A549 (cell line): ENCODE results near the gene ZMYND10. TPM values are rescaled to one million over a fixed set of nuclear protein-coding genes. Genes with fewer than 3 reads are reported as not detected.
A peak's percentile ranks its signal among the peaks of the same experiment; 100 is the strongest.

Experiments used
- ATAC-seq, 2 experiments: fragments of 200-7000 bp in 1 of 2; fragments of >200 bp in 1 of 2; cut with Nextera tagmentation in 1 of 2; cut with Tn5 transposase in 1 of 2; 3 replicates each; pipeline versions ENCODE4 v1.8.0 to v1.9.1; 2018 to 2020; ENCODE audit warnings: mild to moderate bottlenecking in 1 of 2, moderate library complexity in 1 of 2
- CTCF ChIA-PET: fragments of 300-600 bp; sonication (Branson Sonifier 250); formaldehyde crosslinking; extraction: SDS; loops from one replicate; lab custom pipeline; 2021; ENCODE audit warnings: antibody characterized with exemption, inconsistent platforms; lab: Yijun Ruan, JAX
- POLR2A ChIA-PET: fragments of 350-600 bp; formaldehyde crosslinking; extraction: SDS; loops from one replicate; lab custom pipeline; 2021; ENCODE audit warnings: antibody characterized with exemption, inconsistent platforms; lab: Yijun Ruan, JAX
- DNase-seq, 2 experiments: peaks; one replicate each; pipeline versions ENCODE4 v3.0.0 to v3.0.0-alpha.2; 2011 to 2016; ENCODE audit warnings: low read depth in 1 of 2, low spot score in 1 of 2
- FAIRE-seq: peaks from 2 replicates; lab custom pipeline; 2011; peaks lifted over from hg19 to GRCh38; lab: Jason Lieb, UNC
- H3K27ac ChIP-seq, 2 experiments: fragments of >200 bp; sonication (Bioruptor Twin); formaldehyde crosslinking; 3 replicates each; pipeline ENCODE4 v1.5.1; 2016 to 2017
- H3K4me1 ChIP-seq: fragments of >200 bp; sonication (Bioruptor Twin); formaldehyde crosslinking; 3 replicates; pipeline ENCODE4 v1.6.1; 2016
- H3K4me2 ChIP-seq: fragments of >200 bp; sonication (Bioruptor Twin); formaldehyde crosslinking; 3 replicates; pipeline ENCODE4 v1.6.1; 2016
- H3K4me3 ChIP-seq: fragments of >200 bp; sonication (Bioruptor Twin); formaldehyde crosslinking; 3 replicates; pipeline ENCODE4 v1.5.1; 2016
- H3K9me3 ChIP-seq: fragments of >200 bp; sonication (Bioruptor Twin); formaldehyde crosslinking; 3 replicates; pipeline ENCODE4 v1.6.1; 2016
- CHD4 ChIP-seq: fragments of 200-600 bp; sonication (generic); IDR thresholded peaks from 2 replicates; pipeline ENCODE4 v1.6.1; 2016; ENCODE audit warnings: antibody characterized with exemption, mild to moderate bottlenecking, borderline replicate concordance
- EHMT2 ChIP-seq: fragments of 200-600 bp; sonication (generic); IDR thresholded peaks from 2 replicates; pipeline ENCODE4 v1.6.1; 2016; ENCODE audit warnings: antibody characterized with exemption, low read depth, mild to moderate bottlenecking, moderate library complexity
- ESRRA ChIP-seq: fragments of 150-350 bp; IDR thresholded peaks from 2 replicates; pipeline ENCODE4 v1.6.1; 2014; ENCODE audit warnings: mild to moderate bottlenecking, low read length, borderline replicate concordance
- FOSL2 ChIP-seq, 2 experiments: fragments of 450-650 bp in 1 of 2; fragments of >200 bp in 1 of 2; sonication (Bioruptor Twin) in 1 of 2; formaldehyde crosslinking; IDR thresholded peaks; 2 replicates each; pipeline versions ENCODE4 v1.5.0 to v1.6.1; 2016 to 2020; ENCODE audit warnings: mild to moderate bottlenecking in 1 of 2, moderate library complexity in 1 of 2
- GATA3 ChIP-seq: IDR thresholded peaks from 2 replicates; pipeline ENCODE4 v1.6.1; 2012; ENCODE audit warnings: borderline replicate concordance
- HDAC2 ChIP-seq: fragments of 200-600 bp; sonication (generic); IDR thresholded peaks from 2 replicates; pipeline ENCODE4 v1.6.1; 2016
- HEYL ChIP-seq: fragments of 250-450 bp; sonication (Bioruptor Pico); IDR thresholded peaks from 2 replicates; pipeline ENCODE4 v1.8.0; 2021; ENCODE audit warnings: mild to moderate bottlenecking, moderate library complexity
- HOXB5 ChIP-seq: fragments of 250-450 bp; sonication (Bioruptor Pico); IDR thresholded peaks from 2 replicates; pipeline ENCODE4 v1.5.0; 2020; ENCODE audit warnings: mild to moderate bottlenecking, moderate library complexity
- JUN ChIP-seq, 2 experiments: fragments of >200 bp; sonication (Bioruptor Twin); formaldehyde crosslinking; IDR thresholded peaks; 2 replicates in 1 of 2; 3 replicates in 1 of 2; pipeline ENCODE4 v1.6.1; 2016 to 2017
- KDM1A ChIP-seq: fragments of 200-600 bp; sonication (generic); IDR thresholded peaks from 2 replicates; pipeline ENCODE4 v1.6.1; 2016; ENCODE audit warnings: low read depth, mild to moderate bottlenecking
- NR3C1 ChIP-seq: fragments of >200 bp; sonication (Bioruptor Twin); formaldehyde crosslinking; IDR thresholded peaks from 3 replicates; pipeline ENCODE4 v1.6.1; 2017
- PHF8 ChIP-seq: fragments of 200-600 bp; sonication (generic); IDR thresholded peaks from 2 replicates; pipeline ENCODE4 v1.6.1; 2016; ENCODE audit warnings: low read depth, mild to moderate bottlenecking, antibody characterized with exemption, moderate library complexity, borderline replicate concordance
- RARB ChIP-seq: fragments of 250-450 bp; sonication (Bioruptor Pico); IDR thresholded peaks from 2 replicates; pipeline ENCODE4 v1.8.0; 2021; ENCODE audit warnings: mild to moderate bottlenecking, moderate library complexity
- RFX5 ChIP-seq: fragments of 450-650 bp; IDR thresholded peaks from 2 replicates; pipeline ENCODE4 v1.7.1; 2014; ENCODE audit warnings: antibody characterized with exemption, mild to moderate bottlenecking, moderate library complexity
- RNF2 ChIP-seq: fragments of 200-600 bp; sonication (generic); IDR thresholded peaks from 2 replicates; pipeline ENCODE4 v1.6.1; 2016; ENCODE audit warnings: low read depth, mild to moderate bottlenecking, antibody characterized with exemption, moderate library complexity, borderline replicate concordance
- TFCP2L1 ChIP-seq: fragments of 250-450 bp; sonication (Bioruptor Pico); IDR thresholded peaks from 2 replicates; pipeline ENCODE4 v1.5.0; 2021; ENCODE audit warnings: mild to moderate bottlenecking
- ZC3H11A ChIP-seq: fragments of 450-650 bp; IDR thresholded peaks from 2 replicates; pipeline ENCODE4 v1.6.1; 2014; ENCODE audit warnings: antibody characterized with exemption, mild to moderate bottlenecking
- ZNF302 ChIP-seq: fragments of 250-450 bp; sonication (Bioruptor Pico); IDR thresholded peaks from 2 replicates; pipeline ENCODE4 v1.9.0; 2021; ENCODE audit warnings: inconsistent platforms, mild to moderate bottlenecking, moderate library complexity
- WGBS: methylation state at CpG from one replicate; pipeline ENCODE4 v1.1.6; 2017; ENCODE audit errors: missing lambda C conversion rate; 5-methylcytosine and 5-hydroxymethylcytosine counted together
- polyA plus RNA-seq, 4 experiments: library from polyadenylated mRNA; depleted of rRNA in 3 of 4; stranded (reverse); fragments of >200 nt; fragmentation: RNase III in 1 of 4; extraction: RNeasy Plus Mini Kit Qiagen cat#74134 plus additional on column Dnase treatment in 1 of 4; gene quantifications; 2 replicates in 3 of 4; 3 replicates in 1 of 4; pipeline ENCODE4 v1.2.3, GENCODE V29; 2011 to 2017
- TF ChIP-seq, protein P1 (sequence below): fragments of 150-350 bp; IDR thresholded peaks from 2 replicates; pipeline ENCODE4 v1.6.1; 2014; ENCODE audit warnings: low read depth, mild to moderate bottlenecking, low read length

Gene ZMYND10
- polyA plus RNA-seq, 2 of the 4 experiments (the other 2 are of a cell fraction), result 0.43 to 0.77 TPM

DNA sequence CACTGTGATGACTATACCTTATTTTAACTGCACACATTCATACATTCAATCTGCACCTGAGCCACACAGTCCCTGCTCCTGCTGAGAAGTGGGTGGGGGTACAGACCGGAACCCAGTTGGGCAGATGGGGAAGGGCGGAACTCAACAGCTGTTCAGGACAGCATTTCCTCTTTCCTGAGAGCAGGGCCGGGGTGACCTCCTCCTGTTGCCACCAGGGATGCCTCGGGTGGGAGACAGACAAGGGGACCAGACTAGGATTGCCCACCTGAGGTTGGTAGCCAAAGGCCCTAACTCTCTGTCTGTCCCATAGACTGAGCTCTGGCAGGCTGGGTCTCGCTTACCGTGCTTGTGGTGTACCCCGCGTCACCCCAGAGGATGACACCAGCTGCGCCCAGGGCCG is 26.9 kb downstream of the ZMYND10 start:
- CTCF ChIA-PET, result interaction anchor here (0.8 to 5.0 kb wide), 5 partner anchors 9 to 92 kb away, joined by 3 to 21 read pairs (median 5); partner anchors contain the start of genes HYAL3, IFRD2, NAA80 and TUSC2
- no peak for FAIRE-seq
- peaks cover 31% of the 10 kb centered on the region for H3K4me1 ChIP-seq

DNA sequence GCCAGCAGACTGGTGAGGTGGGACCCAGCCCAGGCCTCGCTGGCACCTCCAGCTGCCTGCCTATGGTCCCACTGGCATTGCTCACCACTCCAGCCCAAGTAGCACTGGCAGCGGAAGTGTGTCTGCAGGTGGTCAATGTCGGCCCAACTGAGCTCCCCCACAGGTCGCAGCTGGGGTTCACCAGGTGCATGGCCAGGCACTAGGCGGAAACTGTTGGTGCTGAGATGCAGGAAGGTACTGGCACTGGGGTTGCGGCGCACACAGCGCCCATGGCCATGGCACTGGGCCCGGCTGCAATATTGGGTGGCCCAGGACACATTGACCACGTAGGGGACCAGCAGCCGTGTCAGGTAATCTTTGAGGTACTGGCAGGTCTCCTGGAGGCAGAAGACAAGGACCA is 27.4 kb downstream of the ZMYND10 start:
- CTCF ChIA-PET, result interaction anchor here (0.8 to 5.0 kb wide), 5 partner anchors 10 to 92 kb away, joined by 3 to 21 read pairs (median 5); partner anchors contain the start of genes HYAL3, IFRD2, NAA80 and TUSC2
- no peak for DNase-seq

More for the DNA sequence above, 26.9 kb downstream of the ZMYND10 start:
- POLR2A ChIA-PET, result no interaction called here
- ATAC-seq, result no peak
- H3K4me3 ChIP-seq, result no peak overlapping the region
- TF ChIP-seq HEYL, result no peak
- no peak for TF ChIP-seq HDAC2
- no peak for TF ChIP-seq PHF8
- TF ChIP-seq GATA3, result no peak
- TF ChIP-seq, all 56 proteins: peak for 0
- DNase-seq, result no peak
- H3K4me2 ChIP-seq, result no peak overlapping the region
- H3K9me3 ChIP-seq, result no peaks in the 10 kb centered on the region
- no peak overlapping the region for H3K27ac ChIP-seq
- WGBS, result 97% methylated on average over 7 of the region's 10 CpGs

DNA sequence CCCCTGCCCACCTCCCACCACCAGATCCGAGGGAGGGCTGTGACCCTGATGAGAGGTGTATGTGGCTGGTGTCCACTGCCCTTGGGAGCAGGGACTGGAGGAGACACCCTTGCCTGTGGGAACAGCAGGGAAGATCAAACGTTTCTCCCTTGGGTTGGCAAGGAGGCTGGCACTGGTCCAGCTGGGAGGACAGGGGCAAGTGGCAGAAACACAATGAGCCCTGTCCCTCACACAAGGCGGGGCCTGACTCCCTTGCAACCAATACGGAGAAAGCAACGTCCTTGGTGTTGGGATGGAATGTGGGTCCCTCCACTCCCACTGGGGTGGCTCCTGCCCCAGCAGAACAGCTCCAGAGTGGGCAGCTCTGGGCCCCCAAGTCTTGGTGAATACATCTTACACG is 28.2 kb downstream of the ZMYND10 start:
- no peaks in the 10 kb centered on the region for H3K9me3 ChIP-seq
- H3K27ac ChIP-seq, result peak overlapping the region; percentile 39 to 78; a peak in 4 of 6 replicates
- peaks cover 31% of the 10 kb centered on the region for H3K4me1 ChIP-seq
- H3K4me2 ChIP-seq, result peak overlapping the region; percentile 66
- DNase-seq, result no peak
- TF ChIP-seq EHMT2 (no peak), RNF2 (no peak), RARB (CRISPR knock-in tag) (no peak), JUN (IDR thresholded peaks at IDR 0.05) (no peak), ZC3H11A (no peak), TFCP2L1 (CRISPR knock-in tag) (no peak), ZNF302 (no peak)
- ChIA-PET POLR2A (interaction anchor here (1.3 kb wide), 1 partner anchor 20 kb away, joined by 4 read pairs; no protein-coding TSS in a partner anchor), CTCF (interaction anchor here (2.3 kb wide), 1 partner anchor 11 kb away, joined by 8 read pairs; the partner anchor contains the start of gene TUSC2)
- 56% methylated on average over 5 of the region's 6 CpGs for WGBS
- no peak for FAIRE-seq
- ATAC-seq, result no peak
- H3K4me3 ChIP-seq, result no peak overlapping the region

More for the DNA sequence above, 27.4 kb downstream of the ZMYND10 start:
- no peak for FAIRE-seq
- Histone ChIP-seq H3K4me3 (no peak overlapping the region), H3K4me2 (no peak overlapping the region; the same call in 2 of the 3 replicates), H3K27ac (no peak overlapping the region; a peak in 1 of 6 replicates), H3K9me3 (no peaks in the 10 kb centered on the region), H3K4me1 (peaks cover 31% of the 10 kb centered on the region)
- ATAC-seq, result no peak
- POLR2A ChIA-PET, result no interaction called here
- TF ChIP-seq CHD4 (no peak), HEYL (no peak), NR3C1 (no peak), HOXB5 (CRISPR knock-in tag) (no peak), KDM1A (no peak), ESRRA (no peak), RARB (CRISPR knock-in tag) (no peak), RFX5 (no peak)
- WGBS, result 89% methylated on average over 5 of the region's 11 CpGs

DNA sequence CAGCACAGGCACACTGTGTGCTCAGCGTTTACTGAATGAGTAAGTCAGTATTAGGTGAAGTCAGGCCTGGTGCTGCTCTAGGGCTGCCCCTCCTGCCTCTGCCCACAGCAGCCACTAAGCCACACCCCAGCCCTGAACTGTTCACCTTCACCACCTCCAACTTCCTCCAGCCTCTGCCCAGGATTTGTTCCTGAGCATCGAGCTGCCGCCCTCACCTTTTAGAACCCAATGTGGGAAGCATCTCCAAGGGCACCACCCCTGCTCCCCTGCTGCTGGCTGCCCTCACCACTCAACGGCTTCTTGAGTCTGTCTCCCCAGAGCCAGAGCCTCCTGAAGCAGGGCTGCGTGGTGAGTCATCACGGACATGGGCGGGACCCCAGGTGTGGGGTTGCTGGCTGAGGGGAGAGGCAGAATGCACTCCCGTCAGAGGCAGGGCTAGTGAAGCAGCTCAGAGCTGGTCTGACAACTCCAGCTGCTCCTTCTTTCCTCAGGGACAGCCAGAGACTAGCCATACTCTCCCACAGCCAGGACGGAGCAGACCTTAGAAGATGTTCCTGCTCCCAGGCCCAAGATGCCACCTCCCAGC is 28.8 kb downstream of the ZMYND10 start:
- ATAC-seq, result peak; percentile 55 to 62
- peak overlapping the region; percentile 66 for H3K4me2 ChIP-seq
- ChIA-PET POLR2A (interaction anchor here (1.3 kb wide), 1 partner anchor 20 kb away, joined by 4 read pairs; no protein-coding TSS in a partner anchor), CTCF (no interaction called here)
- H3K27ac ChIP-seq, result peak overlapping the region; percentile 39 to 78; a peak in 4 of 6 replicates
- 9% methylated on average over 8 of the region's 9 CpGs for WGBS
- no peak overlapping the region for H3K4me3 ChIP-seq
- H3K9me3 ChIP-seq, result no peaks in the 10 kb centered on the region
- TF ChIP-seq FOSL2 (IDR thresholded peaks at IDR 0.05) (no peak), FOSL2 (CRISPR knock-in tag; IDR thresholded peaks at IDR 0.05) (peak; percentile 88)
- TF ChIP-seq, protein P1, sequence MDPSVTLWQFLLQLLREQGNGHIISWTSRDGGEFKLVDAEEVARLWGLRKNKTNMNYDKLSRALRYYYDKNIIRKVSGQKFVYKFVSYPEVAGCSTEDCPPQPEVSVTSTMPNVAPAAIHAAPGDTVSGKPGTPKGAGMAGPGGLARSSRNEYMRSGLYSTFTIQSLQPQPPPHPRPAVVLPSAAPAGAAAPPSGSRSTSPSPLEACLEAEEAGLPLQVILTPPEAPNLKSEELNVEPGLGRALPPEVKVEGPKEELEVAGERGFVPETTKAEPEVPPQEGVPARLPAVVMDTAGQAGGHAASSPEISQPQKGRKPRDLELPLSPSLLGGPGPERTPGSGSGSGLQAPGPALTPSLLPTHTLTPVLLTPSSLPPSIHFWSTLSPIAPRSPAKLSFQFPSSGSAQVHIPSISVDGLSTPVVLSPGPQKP, result no peak
- FAIRE-seq, result no peak
- DNase-seq, result peak in 1 of 2 experiments; percentile 73
- H3K4me1 ChIP-seq, result peaks cover 26% of the 10 kb centered on the region
